Measurements from ENCODE around the gene WWC2.
"Not testable (repeated sequence)": the region's sequence is repeated elsewhere in the genome, so short reads cannot be mapped to it uniquely, and the experiment has no call there.

The WWC2 gene

DNA sequence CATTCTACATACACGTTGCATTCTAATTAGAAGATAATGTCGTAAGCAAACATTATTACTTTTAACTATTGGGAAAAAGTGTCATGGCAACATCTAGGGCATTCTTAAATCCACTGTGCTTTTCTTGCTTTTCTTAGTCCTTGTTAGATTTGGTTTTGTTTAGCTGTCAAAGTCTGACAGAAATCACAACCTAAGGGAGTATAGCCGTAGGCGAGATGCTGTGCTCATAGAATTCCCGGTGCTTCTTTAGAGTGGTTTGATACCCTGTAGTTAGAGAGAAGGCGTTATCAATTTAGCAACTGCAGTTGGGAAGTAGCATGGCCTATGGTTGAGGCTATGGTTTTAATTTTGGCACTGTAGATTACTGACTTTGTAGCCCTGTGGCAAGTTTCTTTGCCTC is 45.7 kb downstream of the WWC2 start:
- no peak for DNase-seq

- DNase-seq = no peak
These were observed 46.7 kb downstream of the WWC2 start for GRCh38 chr4:183145773-183146172.

GRCh38 chr4:183146478-183146877 is 47.4 kb downstream of the WWC2 start:
- no peak for DNase-seq

GRCh38 chr4:183147196-183147595 is 48.1 kb downstream of the WWC2 start:
- no peak for DNase-seq

GRCh38 chr4:183147983-183148382 is 48.9 kb downstream of the WWC2 start:
- no peak for DNase-seq

DNA sequence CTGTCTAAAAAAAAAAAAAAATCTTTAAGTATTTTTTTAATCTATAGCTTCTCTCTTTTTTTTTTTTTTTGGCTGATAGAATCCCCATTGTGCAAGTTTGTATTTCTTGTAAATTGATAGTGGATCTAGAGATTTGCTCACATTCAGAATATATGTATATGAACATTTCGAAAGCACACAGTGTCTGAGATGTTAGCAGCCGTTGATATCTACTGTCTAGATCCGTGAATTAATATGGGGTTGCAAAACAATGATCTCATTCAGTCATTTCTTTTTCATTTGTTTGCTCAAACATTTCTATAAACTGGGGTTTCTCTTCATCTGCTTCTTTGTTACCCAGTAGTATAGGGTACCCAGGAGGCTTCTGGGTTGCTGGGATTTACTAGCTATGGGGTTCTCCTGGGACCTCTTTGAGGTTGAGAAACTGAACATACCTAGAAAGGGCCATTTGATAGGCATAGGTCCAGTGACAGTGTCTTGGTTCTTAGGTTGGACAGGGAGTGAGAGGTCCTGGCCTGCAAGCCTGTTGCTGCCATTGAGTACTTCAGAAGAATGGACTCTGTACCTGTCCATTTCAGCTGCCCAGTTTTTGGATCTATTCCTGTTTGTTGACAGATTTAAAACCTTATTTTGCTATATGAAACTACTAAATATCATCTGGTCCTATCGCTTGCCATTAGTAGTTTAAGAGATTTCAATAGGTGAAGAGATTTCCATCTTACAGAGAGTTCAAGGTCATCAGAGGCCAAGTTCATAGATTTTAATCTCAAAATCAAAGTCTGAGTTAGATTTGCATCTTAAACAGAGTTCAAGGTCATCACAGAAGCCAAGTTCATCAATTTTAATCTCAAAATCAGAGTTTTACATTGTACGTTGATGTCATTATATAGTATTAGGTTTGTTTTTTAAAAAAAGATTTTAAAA is 50.8 kb downstream of the WWC2 start:
- no peak for DNase-seq

DNA sequence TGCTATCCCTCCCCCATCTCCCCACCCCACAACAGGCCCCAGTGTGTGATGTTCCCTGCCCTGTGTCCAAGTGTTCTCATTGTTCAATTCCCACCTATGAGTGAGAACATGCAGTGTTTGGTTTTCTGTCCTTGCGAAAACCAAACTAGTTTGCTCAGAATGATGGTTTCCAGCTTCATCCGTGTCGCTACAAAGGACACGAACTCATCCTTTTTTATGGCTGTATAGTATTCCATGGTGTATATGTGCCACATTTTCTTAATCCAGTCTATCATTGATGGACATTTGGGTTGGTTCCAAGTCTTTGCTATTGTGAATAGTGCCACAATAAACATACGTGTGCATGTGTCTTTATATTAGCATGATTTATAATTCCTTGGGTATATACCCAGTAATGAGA is 51.6 kb downstream of the WWC2 start:
- not testable (repeated sequence) for DNase-seq

- not testable (repeated sequence) for DNase-seq
These were observed 53.2 kb downstream of the WWC2 start for GRCh38 chr4:183152232-183152631.

- no peak for DNase-seq
These were observed 54.3 kb downstream of the WWC2 start for GRCh38 chr4:183153190-183153916.

DNA sequence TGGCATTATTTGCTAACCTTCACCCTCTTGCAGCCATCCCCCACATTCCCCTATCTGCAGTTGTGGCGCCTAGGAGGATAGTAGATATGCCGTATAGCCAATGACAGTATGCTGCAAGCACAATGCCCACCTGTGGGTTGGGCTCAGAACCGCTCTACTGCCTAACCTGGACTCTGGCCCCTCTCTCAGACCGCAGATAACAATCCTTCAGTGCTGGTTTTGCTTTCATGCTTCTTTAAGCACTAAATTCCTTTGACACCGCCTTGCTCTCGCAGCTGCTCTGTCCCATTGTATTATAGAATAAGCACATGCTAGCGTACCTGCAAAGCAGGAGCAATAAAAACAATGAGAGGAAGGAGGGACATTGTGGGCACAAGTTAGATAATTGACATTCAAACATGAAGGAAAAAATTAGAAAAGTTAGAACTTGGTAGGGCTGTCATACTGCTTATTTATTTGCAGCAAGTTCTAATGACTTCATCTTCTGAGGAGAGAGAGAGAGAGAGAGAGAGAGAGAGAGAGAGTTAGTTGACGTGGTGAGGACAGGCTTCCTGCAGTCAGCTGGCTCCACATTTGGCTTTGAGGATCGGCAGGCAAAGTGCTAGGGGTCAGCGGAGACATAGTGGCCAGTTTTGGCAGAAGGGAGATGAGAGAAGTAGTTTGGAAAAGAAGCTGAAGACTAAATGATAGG is 55.8 kb downstream of the WWC2 start:
- DNase-seq = no peak

- no peak for DNase-seq
These were observed 56.6 kb downstream of the WWC2 start for GRCh38 chr4:183155450-183156184.

DNA sequence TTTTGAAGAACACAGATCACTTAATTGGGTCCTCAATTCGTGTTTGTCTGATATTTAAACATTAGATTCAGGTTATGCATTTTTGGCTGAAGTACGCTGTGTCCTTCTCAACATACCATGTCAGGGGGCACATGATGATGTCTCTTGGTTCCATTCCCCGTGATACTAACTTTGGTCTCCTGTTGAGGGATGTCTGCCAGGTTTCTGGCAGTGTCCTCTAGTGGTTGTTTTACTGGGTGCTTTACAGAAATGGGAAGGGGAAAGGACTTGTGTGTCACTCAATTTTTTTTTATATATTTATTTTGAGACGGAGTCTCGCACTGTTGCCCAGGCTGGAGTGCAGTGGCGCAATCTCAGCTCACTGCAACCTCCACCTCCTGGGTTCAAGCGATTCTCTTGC is 58.2 kb downstream of the WWC2 start:
- no peak for DNase-seq

DNA sequence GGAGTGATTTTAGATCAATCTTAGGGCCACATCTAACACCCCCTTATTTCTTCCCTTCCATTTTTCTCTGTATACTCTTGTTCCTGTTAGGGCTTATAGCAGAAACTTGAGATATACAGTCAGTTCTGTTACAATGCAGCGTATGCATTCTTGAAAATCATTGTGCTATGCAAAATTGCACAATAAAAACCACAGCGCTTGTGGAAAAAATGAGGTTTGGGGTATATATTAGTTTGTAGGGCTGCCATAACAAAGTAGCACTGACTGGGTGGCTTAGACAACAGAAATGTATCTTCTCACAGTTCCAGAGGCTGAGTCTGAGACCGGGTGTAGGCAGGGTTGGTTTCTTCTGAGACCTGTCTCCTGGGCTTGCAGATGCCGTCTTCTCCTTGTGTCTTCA is 59.0 kb downstream of the WWC2 start:
- no peak for DNase-seq

DNA sequence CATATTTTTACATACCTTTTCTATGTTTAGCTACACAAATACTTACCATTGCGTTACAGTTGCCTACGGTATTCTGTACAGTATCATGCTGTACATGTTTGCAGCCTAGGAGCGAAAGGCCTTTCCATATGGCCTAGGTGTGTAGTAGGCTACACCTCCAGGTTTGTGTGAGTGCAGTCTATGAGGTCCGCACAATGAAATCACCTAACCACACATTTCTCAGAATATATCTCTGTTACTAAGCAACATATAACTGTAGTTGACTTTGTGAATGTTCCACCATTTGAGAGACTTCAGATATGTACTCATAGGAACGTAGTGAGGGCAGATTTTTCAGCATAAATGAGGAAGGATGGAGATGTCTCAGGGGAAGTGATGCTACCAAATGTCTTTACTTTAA is 62.6 kb downstream of the WWC2 start:
- no peak for DNase-seq

DNA sequence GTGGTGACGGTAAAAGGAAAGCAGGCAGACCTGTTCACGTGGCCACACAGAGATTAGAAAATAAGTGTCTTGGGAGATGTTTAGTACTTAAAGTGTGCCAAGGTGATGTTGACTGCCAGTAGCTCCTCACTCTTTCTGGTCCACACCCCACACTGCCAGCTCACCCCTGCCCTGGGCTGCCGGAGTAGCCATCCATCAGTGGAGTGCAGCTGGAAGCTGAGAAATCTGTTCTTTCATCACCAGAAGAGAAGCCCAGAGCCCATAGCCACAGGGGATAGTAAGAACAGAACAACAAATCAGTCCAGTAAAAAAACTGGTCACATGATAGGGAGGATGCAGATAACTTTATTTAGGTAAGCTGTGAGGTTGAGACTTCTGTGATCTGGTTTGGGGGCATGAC is 64.1 kb downstream of the WWC2 start:
- no peak for DNase-seq

GRCh38 chr4:183164963-183165362 is 65.9 kb downstream of the WWC2 start:
- no peak for DNase-seq

GRCh38 chr4:183165376-183165775 is 66.3 kb downstream of the WWC2 start:
- no peak for DNase-seq

DNA sequence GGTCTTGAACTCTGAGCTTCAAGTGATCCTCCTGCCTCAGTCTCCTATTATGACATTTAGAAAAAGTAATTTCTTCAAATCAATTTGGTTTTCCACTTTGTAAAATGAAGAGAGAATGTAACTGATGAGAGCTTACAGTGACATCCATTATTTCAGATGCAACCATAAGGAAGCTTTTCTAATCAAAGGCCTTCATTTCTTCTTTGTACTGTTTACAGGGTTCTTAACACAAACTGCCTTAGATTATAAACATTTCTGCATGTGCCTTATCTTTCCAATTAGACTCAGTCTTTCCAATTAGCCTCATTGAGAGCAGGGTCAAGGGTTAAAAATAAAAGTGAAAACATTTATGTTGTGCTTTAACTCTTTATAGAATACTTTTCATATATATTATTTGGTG is 71.8 kb downstream of the WWC2 start:
- DNase-seq = no peak

DNA sequence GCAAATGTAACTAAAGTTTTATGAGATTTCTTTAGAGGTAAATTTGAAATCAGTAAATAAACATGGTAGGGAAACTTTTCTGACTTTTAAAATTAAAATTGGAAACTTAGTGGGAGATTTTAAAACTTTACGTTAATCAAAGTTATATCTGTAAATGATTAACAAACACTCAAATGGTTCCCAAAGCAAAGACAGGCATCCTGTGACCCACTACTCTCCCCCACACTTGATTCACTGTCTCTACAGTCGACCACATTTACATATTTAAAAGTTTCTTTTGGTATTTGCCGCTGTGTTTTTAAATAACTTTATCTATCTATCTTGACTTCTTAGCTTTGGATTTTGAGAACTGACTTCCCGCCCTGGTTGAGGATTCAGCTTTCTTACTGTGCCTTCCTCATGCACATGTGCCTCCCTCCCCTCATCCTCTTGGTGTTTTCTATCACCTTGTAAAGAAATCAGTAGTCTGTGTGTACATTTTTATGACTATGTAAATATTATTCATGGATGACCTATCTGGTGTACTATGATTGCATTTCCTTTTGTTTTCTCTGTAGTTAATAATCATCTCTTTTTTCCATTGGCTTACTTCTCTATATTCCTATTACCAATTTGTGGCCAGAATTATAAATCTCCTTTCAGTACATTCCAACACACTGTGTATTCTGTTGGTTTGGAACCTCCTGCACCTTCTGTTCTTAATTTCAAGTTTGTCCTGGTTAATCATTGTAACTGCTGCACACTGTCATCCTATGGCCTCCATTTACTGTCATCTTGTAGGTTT is 72.6 kb downstream of the WWC2 start:
- no peak for DNase-seq

DNA sequence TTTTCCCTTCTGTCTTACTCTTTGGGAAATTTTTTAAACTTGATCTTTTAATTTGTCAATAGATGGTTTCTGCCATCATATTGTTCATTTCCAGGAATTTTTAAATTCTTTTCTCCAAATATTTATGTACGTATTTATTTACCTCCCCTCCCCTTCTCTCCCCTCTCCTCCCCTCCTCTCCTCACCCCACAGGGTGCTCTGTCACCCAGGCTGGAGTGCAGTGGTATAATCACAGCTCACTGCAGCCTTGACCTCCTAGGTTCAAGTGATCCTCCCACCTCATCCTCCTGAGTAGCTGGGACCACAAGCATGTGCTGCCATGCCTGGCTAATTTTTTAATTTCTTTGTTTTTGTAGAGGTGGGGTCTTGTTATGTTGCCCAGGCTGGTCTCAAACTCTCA is 73.8 kb downstream of the WWC2 start:
- DNase-seq = no peak

DNA sequence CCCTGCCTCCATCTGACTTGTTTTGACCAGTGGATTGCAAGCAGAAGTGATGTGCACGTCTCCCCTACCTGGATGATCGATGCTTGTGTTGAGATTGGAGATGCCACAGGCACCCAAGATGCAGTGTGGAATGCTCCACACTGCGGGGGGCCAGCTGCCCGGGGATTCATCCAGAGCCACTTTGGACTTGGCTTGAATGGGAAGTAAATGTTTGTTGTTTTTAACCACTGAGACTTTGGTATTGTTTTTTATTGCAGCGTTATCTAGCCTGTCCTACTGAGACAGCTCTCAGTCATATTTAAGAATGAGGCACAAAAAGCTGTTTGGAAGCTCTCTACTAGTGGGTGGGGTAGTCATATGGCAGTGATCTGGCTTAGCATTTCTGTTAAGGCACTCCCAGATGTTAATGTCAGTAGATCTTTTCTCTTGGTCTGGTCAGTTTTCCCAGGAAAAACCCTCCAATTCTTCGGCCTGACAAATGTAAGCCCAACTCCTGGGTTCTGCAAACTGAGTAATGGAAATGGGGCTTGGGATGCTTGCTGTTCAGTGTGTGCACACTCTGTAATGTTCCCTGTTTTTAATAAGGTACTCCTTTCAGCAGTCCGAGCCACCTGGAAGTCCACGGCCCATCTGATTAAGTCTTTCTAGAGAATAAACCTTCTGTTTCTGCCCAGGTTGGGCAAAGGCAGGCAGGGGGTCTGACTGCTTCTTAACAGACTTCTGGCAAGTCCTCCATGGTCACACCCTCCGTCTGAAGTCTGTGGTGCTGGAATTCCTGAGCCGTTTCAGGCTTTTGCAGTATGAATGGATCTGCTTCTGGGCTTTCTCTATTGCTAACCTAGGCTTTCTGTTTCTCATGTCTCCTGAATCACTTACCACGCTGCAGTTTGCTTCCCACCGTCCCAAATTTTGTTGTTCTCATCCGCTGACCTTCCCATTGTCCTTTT is 74.8 kb downstream of the WWC2 start:
- no peak for DNase-seq

All from bone marrow (tissue), 2 donors.